Measurements from ENCODE around the gene C11orf91. TPM values are rescaled to one million over a fixed set of nuclear protein-coding genes. Genes with fewer than 3 reads are reported as not detected.

Gene C11orf91
- total and polyA plus RNA-seq, 2 donors (not counting 3 experiments of a cell fraction or from before 2014, with no cell fraction given), result 0.94 to 2.1 TPM

GRCh38 chr11:33668951-33669596 is 31.6 kb downstream of the C11orf91 start:
- no peaks in the 10 kb centered on the region for H3K36me3 ChIP-seq (ENCODE audit: control insufficient read depth in 2 of 2, extremely low read depth in 1 of 2, insufficient read depth in 2 of 2, low read length in 2 of 2)
- H3K79me2 ChIP-seq (ENCODE audit: control insufficient read depth, insufficient read depth, low read length), result no peaks in the 10 kb centered on the region
- no peak overlapping the region for H2AFZ ChIP-seq (ENCODE audit: low read depth, low read length)
- H3K9me3 ChIP-seq (replicated peaks; ENCODE audit: control insufficient read depth, insufficient read depth, low read length), result no peaks in the 10 kb centered on the region
- no peak overlapping the region for H3K4me3 ChIP-seq (replicated peaks in 1 of 3; ENCODE audit: insufficient read depth in 1 of 3, low read depth in 1 of 3, low read length in 3 of 3)
- no peaks in the 10 kb centered on the region for H3K27me3 ChIP-seq (ENCODE audit: control insufficient read depth in 2 of 2, insufficient read depth in 2 of 2, low read length in 2 of 2)
- BruUV-seq (replicated peaks), result no TSS peak
- H3K4me2 ChIP-seq (ENCODE audit: insufficient read depth, low read length), result no peak overlapping the region
- TF ChIP-seq EZH2 (IDR thresholded peaks at IDR 0.05; ENCODE audit: borderline replicate concordance, low read depth, low read length, severe bottlenecking), result no peak
- no peak for TF ChIP-seq POLR2AphosphoS5 (IDR thresholded peaks at IDR 0.05; ENCODE audit: insufficient read depth, low read depth, low read length)
- no peak for TF ChIP-seq MAX (IDR thresholded peaks at IDR 0.05; ENCODE audit: insufficient read depth, insufficient read length)
- no peak for TF ChIP-seq MYC (IDR thresholded peaks at IDR 0.05; ENCODE audit: low read depth, low read length)
- no peak for TF ChIP-seq POLR2A (IDR thresholded peaks at IDR 0.05; ENCODE audit: low read depth, low read length)
- no peak for TF ChIP-seq JUN (IDR thresholded peaks at IDR 0.05; ENCODE audit: borderline replicate concordance, insufficient read depth, insufficient read length, low read depth)
- no peak for TF ChIP-seq CTCF (IDR thresholded peaks at IDR 0.05; ENCODE audit: extremely low read depth in 1 of 2, insufficient read depth in 1 of 2, low read depth in 1 of 2, low read length in 2 of 2)
- TF ChIP-seq FOS (IDR thresholded peaks at IDR 0.05; ENCODE audit: borderline replicate concordance, insufficient read depth, low read length), result no peak
- TF ChIP-seq GATA2 (IDR thresholded peaks at IDR 0.05; ENCODE audit: insufficient read depth, insufficient read length, low read depth, low read length), result no peak
- H3K9me1 ChIP-seq (replicated peaks; ENCODE audit: control insufficient read depth, extremely low read depth, insufficient read depth, low read length), result no peaks in the 10 kb centered on the region
- no peak for DNase-seq (ENCODE audit: low read depth, low spot score)
- H3K4me1 ChIP-seq (ENCODE audit: control insufficient read depth, extremely low read depth, insufficient read depth, low read length), result peaks cover 11% of the 10 kb centered on the region
- CTCF ChIA-PET, result interaction anchor here (1.5 to 3.1 kb wide), 2 partner anchors 69 to 73 kb away, joined by 3 to 9 read pairs; no protein-coding TSS in a partner anchor
- H3K9ac ChIP-seq (replicated peaks; ENCODE audit: extremely low read depth, insufficient read depth, low read length), result no peak overlapping the region
- no peak for FAIRE-seq
- H4K20me1 ChIP-seq (replicated peaks; ENCODE audit: control insufficient read depth, extremely low read depth, insufficient read depth, low read length), result no peaks in the 10 kb centered on the region
- POLR2A ChIA-PET, result no interaction called here
- H3K27ac ChIP-seq (ENCODE audit: insufficient read depth, low read depth, low read length), result no peak overlapping the region
- dilution Hi-C loops (cut with MboI; ENCODE audit: extremely low pct_ligation_motif_present, low sequenced_read_pairs), result no loop called here
- intact Hi-C loops (cut with micrococcal nuclease), result no loop called here

Measured in endothelial cell of umbilical vein (primary cell).